ENCODE measurements around the gene ALG9.

GRCh38 chr11:111766834-111767142 is 104.6 kb downstream of the ALG9 start:
- TF ChIP-seq, protein P1, sequence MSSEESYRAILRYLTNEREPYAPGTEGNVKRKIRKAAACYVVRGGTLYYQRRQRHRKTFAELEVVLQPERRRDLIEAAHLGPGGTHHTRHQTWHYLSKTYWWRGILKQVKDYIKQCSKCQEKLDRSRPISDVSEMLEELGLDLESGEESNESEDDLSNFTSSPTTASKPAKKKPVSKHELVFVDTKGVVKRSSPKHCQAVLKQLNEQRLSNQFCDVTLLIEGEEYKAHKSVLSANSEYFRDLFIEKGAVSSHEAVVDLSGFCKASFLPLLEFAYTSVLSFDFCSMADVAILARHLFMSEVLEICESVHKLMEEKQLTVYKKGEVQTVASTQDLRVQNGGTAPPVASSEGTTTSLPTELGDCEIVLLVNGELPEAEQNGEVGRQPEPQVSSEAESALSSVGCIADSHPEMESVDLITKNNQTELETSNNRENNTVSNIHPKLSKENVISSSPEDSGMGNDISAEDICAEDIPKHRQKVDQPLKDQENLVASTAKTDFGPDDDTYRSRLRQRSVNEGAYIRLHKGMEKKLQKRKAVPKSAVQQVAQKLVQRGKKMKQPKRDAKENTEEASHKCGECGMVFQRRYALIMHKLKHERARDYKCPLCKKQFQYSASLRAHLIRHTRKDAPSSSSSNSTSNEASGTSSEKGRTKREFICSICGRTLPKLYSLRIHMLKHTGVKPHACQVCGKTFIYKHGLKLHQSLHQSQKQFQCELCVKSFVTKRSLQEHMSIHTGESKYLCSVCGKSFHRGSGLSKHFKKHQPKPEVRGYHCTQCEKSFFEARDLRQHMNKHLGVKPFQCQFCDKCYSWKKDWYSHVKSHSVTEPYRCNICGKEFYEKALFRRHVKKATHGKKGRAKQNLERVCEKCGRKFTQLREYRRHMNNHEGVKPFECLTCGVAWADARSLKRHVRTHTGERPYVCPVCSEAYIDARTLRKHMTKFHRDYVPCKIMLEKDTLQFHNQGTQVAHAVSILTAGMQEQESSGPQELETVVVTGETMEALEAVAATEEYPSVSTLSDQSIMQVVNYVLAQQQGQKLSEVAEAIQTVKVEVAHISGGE (CRISPR knock-in tag; IDR thresholded peaks at IDR 0.05), result no peak
- no peak for TF ChIP-seq JUND (IDR thresholded peaks at IDR 0.05; ENCODE audit: low read depth, low read length)
- no peak for TF ChIP-seq SRF (IDR thresholded peaks at IDR 0.05; ENCODE audit: low read depth in 2 of 2, low read length in 2 of 2)
- no peak for TF ChIP-seq RAD21 (IDR thresholded peaks at IDR 0.05; ENCODE audit: insufficient read depth, low read depth, low read length)
- no peak for TF ChIP-seq MTA2 (IDR thresholded peaks at IDR 0.05; ENCODE audit: low read depth)

Data from GM12878 (cell line).